Stimulated activated CD4-positive, alpha-beta T cell treated with anti-CD3 and anti-CD28 coated beads, Interleukin-12 subunit alpha, Interleukin-12 subunit beta, amount 100 ng/mL, for 48 hours (primary cell): ENCODE measurements around the gene MLANA.
A peak's percentile ranks its signal among the peaks of the same experiment; 100 is the strongest.

Source experiments
- DNase-seq, 3 donors: peaks; one replicate each; pipeline ENCODE4 v3.0.0-alpha.2; 2020; ENCODE audit warnings: low read depth in 2 of 3, low spot score in 1 of 3

MLANA gene

GRCh38 chr9:5899292-5899691 lies 8.6 kb downstream of the MLANA start:
- no peak for DNase-seq

GRCh38 chr9:5900622-5901021 lies 9.9 kb downstream of the MLANA start:
- DNase-seq: no peak

GRCh38 chr9:5902377-5902776 lies 11.7 kb downstream of the MLANA start:
- DNase-seq: no peak

- no peak for DNase-seq
These were observed 18.2 kb downstream of the MLANA start for GRCh38 chr9:5908918-5909317.

GRCh38 chr9:5909976-5910375 lies 19.3 kb downstream of the MLANA start:
- DNase-seq: no peak

- peak in 1 of 3 donors; percentile 28 for DNase-seq
These were observed 19.8 kb downstream of the MLANA start for GRCh38 chr9:5910413-5911057.

- DNase-seq: no peak
These were observed 24.7 kb downstream of the MLANA start for GRCh38 chr9:5915438-5915837.

- DNase-seq: no peak
These were observed 26.6 kb downstream of the MLANA start for GRCh38 chr9:5917273-5917672.

GRCh38 chr9:5917888-5918287 lies 27.2 kb downstream of the MLANA start:
- DNase-seq: no peak

GRCh38 chr9:5918460-5918859 lies 27.8 kb downstream of the MLANA start:
- DNase-seq: no peak

- DNase-seq: no peak
These were observed 30.2 kb downstream of the MLANA start for GRCh38 chr9:5920860-5921328.

GRCh38 chr9:5922192-5922591 lies 31.5 kb downstream of the MLANA start:
- DNase-seq: no peak

- DNase-seq: no peak
These were observed 41.0 kb downstream of the MLANA start for GRCh38 chr9:5931657-5932056.

- no peak for DNase-seq
These were observed 47.8 kb downstream of the MLANA start for GRCh38 chr9:5938449-5938848.

GRCh38 chr9:5939530-5939929 lies 48.8 kb downstream of the MLANA start:
- no peak for DNase-seq

GRCh38 chr9:5941214-5941613 lies 50.5 kb downstream of the MLANA start:
- no peak for DNase-seq

- DNase-seq: no peak
These were observed 54.4 kb downstream of the MLANA start for GRCh38 chr9:5945112-5945511.

- DNase-seq: no peak
These were observed 57.2 kb downstream of the MLANA start for GRCh38 chr9:5947912-5948311.

- DNase-seq: peak in 1 of 3 donors; percentile 1
These were observed 58.5 kb downstream of the MLANA start for GRCh38 chr9:5949103-5949699.

GRCh38 chr9:5950261-5950660 lies 59.6 kb downstream of the MLANA start:
- DNase-seq: no peak

GRCh38 chr9:5951686-5952211 lies 61.1 kb downstream of the MLANA start:
- no peak for DNase-seq

GRCh38 chr9:5953743-5954707 lies 63.3 kb downstream of the MLANA start:
- DNase-seq: no peak
